GM23338 (cell line): ENCODE results near the gene COL9A3. TPM values are rescaled to one million over a fixed set of nuclear protein-coding genes. Genes with fewer than 3 reads are reported as not detected.

Experiments
- ATAC-seq: fragments of 200-7000 bp; cut with Tn5 transposase; 3 replicates; pipeline ENCODE4 v1.9.1; 2020
- DNase-seq: peaks from one replicate; pipeline ENCODE4 v3.0.0-alpha.2; 2015; ENCODE audit warnings: low spot score
- H2AFZ ChIP-seq: fragments of 200-600 bp; sonication (generic); 2 replicates; pipeline ENCODE4 v1.8.0; 2016; ENCODE audit warnings: antibody characterized with exemption, mild to moderate bottlenecking, moderate library complexity
- H3F3A ChIP-seq: fragments of 200-600 bp; sonication (generic); replicated peaks from 2 replicates; pipeline ENCODE4 v1.8.0; 2017; ENCODE audit warnings: antibody characterized with exemption, mixed run types, low read depth
- H3K27ac ChIP-seq: fragments of 200-600 bp; sonication (generic); 2 replicates; pipeline ENCODE4 v1.6.1; 2016; ENCODE audit warnings: low read depth
- H3K27me3 ChIP-seq: fragments of 200-600 bp; sonication (generic); 2 replicates; pipeline ENCODE4 v1.8.0; 2016; ENCODE audit warnings: mild to moderate bottlenecking, mixed run types, moderate library complexity; ENCODE audit not compliant: insufficient read depth
- H3K36me3 ChIP-seq: fragments of 200-600 bp; sonication (generic); 2 replicates; pipeline ENCODE4 v1.8.0; 2016; ENCODE audit warnings: mild to moderate bottlenecking; ENCODE audit not compliant: insufficient read depth
- H3K4me1 ChIP-seq: fragments of 200-600 bp; sonication (generic); 2 replicates; pipeline ENCODE4 v1.8.0; 2016; ENCODE audit warnings: mild to moderate bottlenecking, moderate library complexity; ENCODE audit not compliant: insufficient read depth
- H3K4me2 ChIP-seq: fragments of 200-600 bp; sonication (generic); 2 replicates; pipeline ENCODE4 v1.7.1; 2017; ENCODE audit warnings: mixed run types
- H3K4me3 ChIP-seq: fragments of 200-600 bp; sonication (generic); 2 replicates; pipeline ENCODE4 v1.6.1; 2016; ENCODE audit warnings: mixed run types
- H3K79me2 ChIP-seq: fragments of 200-600 bp; sonication (generic); replicated peaks from 2 replicates; pipeline ENCODE4 v1.8.0; 2017; ENCODE audit warnings: mild to moderate bottlenecking; ENCODE audit not compliant: insufficient read depth
- H3K9me2 ChIP-seq: fragments of 200-600 bp; sonication (generic); 2 replicates; pipeline ENCODE4 v1.8.0; 2017; ENCODE audit not compliant: insufficient read depth
- H4K20me1 ChIP-seq: fragments of 200-600 bp; sonication (generic); replicated peaks from 2 replicates; pipeline ENCODE4 v1.8.0; 2017; ENCODE audit warnings: mild to moderate bottlenecking; ENCODE audit not compliant: insufficient read depth
- H3K27ac Mint-ChIP-seq: 2 replicates; pipeline ENCODE4 v1.8.0; 2020; ENCODE audit warnings: inconsistent platforms, mild to moderate bottlenecking, moderate library complexity, mixed read lengths
- H3K27me3 Mint-ChIP-seq: 3 replicates; pipeline ENCODE4 v1.8.0; 2022; ENCODE audit warnings: low read depth, mild to moderate bottlenecking, moderate library complexity, mixed read lengths, inconsistent platforms; ENCODE audit not compliant: insufficient read depth, poor library complexity
- H3K36me3 Mint-ChIP-seq: 3 replicates; pipeline ENCODE4 v1.8.0; 2021; ENCODE audit warnings: low read depth, mild to moderate bottlenecking, inconsistent platforms, moderate library complexity, mixed read lengths
- H3K4me1 Mint-ChIP-seq: 3 replicates; pipeline ENCODE4 v1.8.0; 2020; ENCODE audit warnings: mild to moderate bottlenecking, inconsistent platforms, mixed read lengths
- H3K4me3 Mint-ChIP-seq: 3 replicates; pipeline ENCODE4 v1.8.0; 2021; ENCODE audit warnings: moderate library complexity, mild to moderate bottlenecking, inconsistent platforms, mixed read lengths
- H3K9me3 Mint-ChIP-seq: 3 replicates; pipeline ENCODE4 v1.8.0; 2020; ENCODE audit warnings: moderate library complexity, mild to moderate bottlenecking, inconsistent platforms, mixed read lengths
- CTCF ChIP-seq, 2 experiments: fragments of 200-600 bp in 1 of 2; sonication (generic) in 1 of 2; conservative IDR thresholded peaks; 2 replicates each; pipeline versions ENCODE4 v1.5.1 to v1.6.1; 2016 to 2017; ENCODE audit warnings: antibody characterized with exemption in 2 of 2, low read depth in 2 of 2, mild to moderate bottlenecking in 2 of 2, moderate library complexity in 1 of 2
- ETS1 ChIP-seq: IDR thresholded peaks from 2 replicates; pipeline ENCODE4 v1.6.1; 2016; ENCODE audit warnings: antibody characterized with exemption
- JUNB ChIP-seq: IDR thresholded peaks from one replicate; pipeline ENCODE4 v1.6.1; 2016; ENCODE audit warnings: antibody characterized with exemption; ENCODE audit not compliant: unreplicated experiment
- NANOG ChIP-seq: IDR thresholded peaks from 2 replicates; pipeline ENCODE4 v1.6.1; 2016; ENCODE audit warnings: antibody characterized with exemption, borderline replicate concordance
- POLR2AphosphoS5 ChIP-seq: IDR thresholded peaks from 2 replicates; pipeline ENCODE4 v1.6.1; 2016; ENCODE audit warnings: antibody characterized with exemption, low read depth
- REST ChIP-seq: IDR thresholded peaks from one replicate; pipeline ENCODE4 v1.6.1; 2018; ENCODE audit warnings: antibody characterized with exemption; ENCODE audit not compliant: unreplicated experiment
- ZNF331 ChIP-seq: fragments of 250-450 bp; sonication (Bioruptor Pico); IDR thresholded peaks from 2 replicates; pipeline ENCODE4 v1.5.0; 2020; ENCODE audit warnings: low read depth, mild to moderate bottlenecking, moderate library complexity
- ZNF462 ChIP-seq: fragments of 250-450 bp; sonication (Bioruptor Pico); IDR thresholded peaks from 2 replicates; pipeline ENCODE4 v1.5.0; 2020; ENCODE audit warnings: mild to moderate bottlenecking, moderate library complexity
- polyA plus RNA-seq: library from polyadenylated mRNA; unstranded; fragments of >200 nt; fragmentation: Nextera tagmentation; extraction: Ambion mirVana; gene quantifications from 2 replicates; pipeline ENCODE4 v1.2.1, GENCODE V29; 2016
- total RNA-seq: library from RNA; depleted of rRNA; stranded (reverse); fragments of >200 nt; shearing (Covaris generic); gene quantifications from 2 replicates; pipeline ENCODE4 v1.2.3, GENCODE V29; 2014

Gene COL9A3
- total and polyA plus RNA-seq, 2 experiments from 2014 or later: 74.9 to 113 TPM

GRCh38 chr20:62864207-62864606 lies 47.4 kb downstream of the COL9A3 start:
- TF ChIP-seq ZNF462 (CRISPR knock-in tag) (no peak), ETS1 (no peak), POLR2AphosphoS5 (no peak), NANOG (no peak), JUNB (no peak), CTCF (conservative IDR thresholded peaks at IDR 0.05; ENCODE audit: low read depth in 2 of 2) (no peak), REST (no peak), ZNF331 (CRISPR knock-in tag) (no peak)
- H3K4me3 Mint-ChIP-seq: no peak overlapping the region
- Histone ChIP-seq H2AFZ (no peak overlapping the region), H3K4me3 (no peak overlapping the region), H4K20me1 (peaks cover 14% of the 10 kb centered on the region), H3K4me2 (no peak overlapping the region), H3K9me2 (no peaks in the 10 kb centered on the region), H3K79me2 (peaks cover 15% of the 10 kb centered on the region), H3K27me3 (peaks cover 10% of the 10 kb centered on the region), H3K27ac (no peak overlapping the region), H3K4me1 (peaks cover 10% of the 10 kb centered on the region; the same call in 1 of the 2 replicates), H3K36me3 (no peaks in the 10 kb centered on the region), H3F3A (peaks cover 11% of the 10 kb centered on the region; the same call in 1 of the 2 replicates)
- DNase-seq: no peak
- H3K27ac Mint-ChIP-seq: no peak overlapping the region
- H3K4me1 Mint-ChIP-seq: peaks cover 22% of the 10 kb centered on the region
- H3K9me3 Mint-ChIP-seq: peaks cover 8% of the 10 kb centered on the region; the same call in 2 of the 3 replicates
- peaks cover 8% of the 10 kb centered on the region for H3K36me3 Mint-ChIP-seq
- ATAC-seq: no peak
- H3K27me3 Mint-ChIP-seq: peaks cover 21% of the 10 kb centered on the region
